ENCODE results near the gene CACNA2D2. TPM values are rescaled to one million over a fixed set of nuclear protein-coding genes. Genes with fewer than 3 reads are reported as not detected.

The CACNA2D2 gene
- total RNA-seq, 1 experiment from 2014 or later = 22.0 TPM

DNA sequence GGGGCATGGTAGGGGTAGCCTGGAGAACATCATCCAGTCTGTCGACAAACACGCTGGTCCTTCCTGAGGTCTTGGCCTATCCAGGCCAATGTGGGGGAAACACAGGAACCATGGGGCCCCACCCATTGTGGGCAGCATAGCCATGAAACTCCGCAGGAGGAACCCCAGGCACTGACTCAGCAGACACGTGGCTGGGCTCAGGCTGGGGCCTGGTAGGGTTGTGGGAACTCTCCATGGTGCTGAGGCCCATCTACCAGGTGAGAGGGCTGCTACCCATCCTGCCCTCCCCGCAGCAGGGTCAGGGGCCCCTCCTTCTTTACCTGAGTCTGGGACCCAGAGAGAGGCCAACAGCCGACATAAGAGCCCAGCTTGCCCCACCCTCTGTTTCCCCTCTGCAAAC, 22.6 kb upstream of the CACNA2D2 start (continued):
- peak; percentile 94 for TF ChIP-seq JUN (CRISPR knock-in tag; IDR thresholded peaks at IDR 0.05)
- TF ChIP-seq, protein P1, sequence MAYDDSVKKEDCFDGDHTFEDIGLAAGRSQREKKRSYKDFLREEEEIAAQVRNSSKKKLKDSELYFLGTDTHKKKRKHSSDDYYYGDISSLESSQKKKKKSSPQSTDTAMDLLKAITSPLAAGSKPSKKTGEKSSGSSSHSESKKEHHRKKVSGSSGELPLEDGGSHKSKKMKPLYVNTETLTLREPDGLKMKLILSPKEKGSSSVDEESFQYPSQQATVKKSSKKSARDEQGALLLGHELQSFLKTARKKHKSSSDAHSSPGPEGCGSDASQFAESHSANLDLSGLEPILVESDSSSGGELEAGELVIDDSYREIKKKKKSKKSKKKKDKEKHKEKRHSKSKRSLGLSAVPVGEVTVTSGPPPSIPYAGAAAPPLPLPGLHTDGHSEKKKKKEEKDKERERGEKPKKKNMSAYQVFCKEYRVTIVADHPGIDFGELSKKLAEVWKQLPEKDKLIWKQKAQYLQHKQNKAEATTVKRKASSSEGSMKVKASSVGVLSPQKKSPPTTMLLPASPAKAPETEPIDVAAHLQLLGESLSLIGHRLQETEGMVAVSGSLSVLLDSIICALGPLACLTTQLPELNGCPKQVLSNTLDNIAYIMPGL (CRISPR knock-in tag; IDR thresholded peaks at IDR 0.05) = no peak
- TF ChIP-seq, protein P2, sequence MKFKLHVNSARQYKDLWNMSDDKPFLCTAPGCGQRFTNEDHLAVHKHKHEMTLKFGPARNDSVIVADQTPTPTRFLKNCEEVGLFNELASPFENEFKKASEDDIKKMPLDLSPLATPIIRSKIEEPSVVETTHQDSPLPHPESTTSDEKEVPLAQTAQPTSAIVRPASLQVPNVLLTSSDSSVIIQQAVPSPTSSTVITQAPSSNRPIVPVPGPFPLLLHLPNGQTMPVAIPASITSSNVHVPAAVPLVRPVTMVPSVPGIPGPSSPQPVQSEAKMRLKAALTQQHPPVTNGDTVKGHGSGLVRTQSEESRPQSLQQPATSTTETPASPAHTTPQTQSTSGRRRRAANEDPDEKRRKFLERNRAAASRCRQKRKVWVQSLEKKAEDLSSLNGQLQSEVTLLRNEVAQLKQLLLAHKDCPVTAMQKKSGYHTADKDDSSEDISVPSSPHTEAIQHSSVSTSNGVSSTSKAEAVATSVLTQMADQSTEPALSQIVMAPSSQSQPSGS (CRISPR knock-in tag; IDR thresholded peaks at IDR 0.05; ENCODE audit: borderline replicate concordance, low read depth) = 0 out of 2 replicates have a peak, but pooled peaks have one; percentile 14
- TF ChIP-seq, protein P3, sequence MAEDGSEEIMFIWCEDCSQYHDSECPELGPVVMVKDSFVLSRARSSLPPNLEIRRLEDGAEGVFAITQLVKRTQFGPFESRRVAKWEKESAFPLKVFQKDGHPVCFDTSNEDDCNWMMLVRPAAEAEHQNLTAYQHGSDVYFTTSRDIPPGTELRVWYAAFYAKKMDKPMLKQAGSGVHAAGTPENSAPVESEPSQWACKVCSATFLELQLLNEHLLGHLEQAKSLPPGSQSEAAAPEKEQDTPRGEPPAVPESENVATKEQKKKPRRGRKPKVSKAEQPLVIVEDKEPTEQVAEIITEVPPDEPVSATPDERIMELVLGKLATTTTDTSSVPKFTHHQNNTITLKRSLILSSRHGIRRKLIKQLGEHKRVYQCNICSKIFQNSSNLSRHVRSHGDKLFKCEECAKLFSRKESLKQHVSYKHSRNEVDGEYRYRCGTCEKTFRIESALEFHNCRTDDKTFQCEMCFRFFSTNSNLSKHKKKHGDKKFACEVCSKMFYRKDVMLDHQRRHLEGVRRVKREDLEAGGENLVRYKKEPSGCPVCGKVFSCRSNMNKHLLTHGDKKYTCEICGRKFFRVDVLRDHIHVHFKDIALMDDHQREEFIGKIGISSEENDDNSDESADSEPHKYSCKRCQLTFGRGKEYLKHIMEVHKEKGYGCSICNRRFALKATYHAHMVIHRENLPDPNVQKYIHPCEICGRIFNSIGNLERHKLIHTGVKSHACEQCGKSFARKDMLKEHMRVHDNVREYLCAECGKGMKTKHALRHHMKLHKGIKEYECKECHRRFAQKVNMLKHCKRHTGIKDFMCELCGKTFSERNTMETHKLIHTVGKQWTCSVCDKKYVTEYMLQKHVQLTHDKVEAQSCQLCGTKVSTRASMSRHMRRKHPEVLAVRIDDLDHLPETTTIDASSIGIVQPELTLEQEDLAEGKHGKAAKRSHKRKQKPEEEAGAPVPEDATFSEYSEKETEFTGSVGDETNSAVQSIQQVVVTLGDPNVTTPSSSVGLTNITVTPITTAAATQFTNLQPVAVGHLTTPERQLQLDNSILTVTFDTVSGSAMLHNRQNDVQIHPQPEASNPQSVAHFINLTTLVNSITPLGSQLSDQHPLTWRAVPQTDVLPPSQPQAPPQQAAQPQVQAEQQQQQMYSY (CRISPR knock-in tag; IDR thresholded peaks at IDR 0.05) = no peak
- TF ChIP-seq ZBTB21 (CRISPR knock-in tag; IDR thresholded peaks at IDR 0.05; ENCODE audit: borderline replicate concordance) = 0 out of 2 replicates have a peak, but pooled peaks have one; percentile 74
- no peak for TF ChIP-seq GTF2I (CRISPR knock-in tag; conservative IDR thresholded peaks at IDR 0.05)
- TF ChIP-seq GABPB1 (CRISPR knock-in tag; IDR thresholded peaks at IDR 0.05) = no peak
- TF ChIP-seq, protein P4, sequence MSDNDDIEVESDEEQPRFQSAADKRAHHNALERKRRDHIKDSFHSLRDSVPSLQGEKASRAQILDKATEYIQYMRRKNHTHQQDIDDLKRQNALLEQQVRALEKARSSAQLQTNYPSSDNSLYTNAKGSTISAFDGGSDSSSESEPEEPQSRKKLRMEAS (CRISPR knock-in tag; IDR thresholded peaks at IDR 0.05) = peak; percentile 95
- no peak for TF ChIP-seq NR2C2 (CRISPR knock-in tag; IDR thresholded peaks at IDR 0.05)
- no peak for TF ChIP-seq CREB1 (CRISPR knock-in tag; IDR thresholded peaks at IDR 0.05)
- TF ChIP-seq MXD4 (CRISPR knock-in tag; IDR thresholded peaks at IDR 0.05; ENCODE audit: borderline replicate concordance) = no peak
- peak; percentile 50; the same call in 1 of the 2 replicates for TF ChIP-seq ZNF317 (CRISPR knock-in tag; IDR thresholded peaks at IDR 0.05; ENCODE audit: borderline replicate concordance, low read depth)
- TF ChIP-seq, protein P5, sequence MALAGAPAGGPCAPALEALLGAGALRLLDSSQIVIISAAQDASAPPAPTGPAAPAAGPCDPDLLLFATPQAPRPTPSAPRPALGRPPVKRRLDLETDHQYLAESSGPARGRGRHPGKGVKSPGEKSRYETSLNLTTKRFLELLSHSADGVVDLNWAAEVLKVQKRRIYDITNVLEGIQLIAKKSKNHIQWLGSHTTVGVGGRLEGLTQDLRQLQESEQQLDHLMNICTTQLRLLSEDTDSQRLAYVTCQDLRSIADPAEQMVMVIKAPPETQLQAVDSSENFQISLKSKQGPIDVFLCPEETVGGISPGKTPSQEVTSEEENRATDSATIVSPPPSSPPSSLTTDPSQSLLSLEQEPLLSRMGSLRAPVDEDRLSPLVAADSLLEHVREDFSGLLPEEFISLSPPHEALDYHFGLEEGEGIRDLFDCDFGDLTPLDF (CRISPR knock-in tag; IDR thresholded peaks at IDR 0.05) = 0 out of 2 replicates have a peak, but pooled peaks have one; percentile 45
- peak; percentile 89; the same call in 1 of the 2 replicates for TF ChIP-seq ESRRA (CRISPR knock-in tag; IDR thresholded peaks at IDR 0.05; ENCODE audit: borderline replicate concordance)
- no peak for TF ChIP-seq ZNF138 (CRISPR knock-in tag; conservative IDR thresholded peaks at IDR 0.05)
- peak; percentile 85; the same call in 1 of the 2 replicates for TF ChIP-seq FOXK1 (CRISPR knock-in tag; IDR thresholded peaks at IDR 0.05)
- TF ChIP-seq JAZF1 (CRISPR knock-in tag; IDR thresholded peaks at IDR 0.05) = no peak
- TF ChIP-seq, protein P6, sequence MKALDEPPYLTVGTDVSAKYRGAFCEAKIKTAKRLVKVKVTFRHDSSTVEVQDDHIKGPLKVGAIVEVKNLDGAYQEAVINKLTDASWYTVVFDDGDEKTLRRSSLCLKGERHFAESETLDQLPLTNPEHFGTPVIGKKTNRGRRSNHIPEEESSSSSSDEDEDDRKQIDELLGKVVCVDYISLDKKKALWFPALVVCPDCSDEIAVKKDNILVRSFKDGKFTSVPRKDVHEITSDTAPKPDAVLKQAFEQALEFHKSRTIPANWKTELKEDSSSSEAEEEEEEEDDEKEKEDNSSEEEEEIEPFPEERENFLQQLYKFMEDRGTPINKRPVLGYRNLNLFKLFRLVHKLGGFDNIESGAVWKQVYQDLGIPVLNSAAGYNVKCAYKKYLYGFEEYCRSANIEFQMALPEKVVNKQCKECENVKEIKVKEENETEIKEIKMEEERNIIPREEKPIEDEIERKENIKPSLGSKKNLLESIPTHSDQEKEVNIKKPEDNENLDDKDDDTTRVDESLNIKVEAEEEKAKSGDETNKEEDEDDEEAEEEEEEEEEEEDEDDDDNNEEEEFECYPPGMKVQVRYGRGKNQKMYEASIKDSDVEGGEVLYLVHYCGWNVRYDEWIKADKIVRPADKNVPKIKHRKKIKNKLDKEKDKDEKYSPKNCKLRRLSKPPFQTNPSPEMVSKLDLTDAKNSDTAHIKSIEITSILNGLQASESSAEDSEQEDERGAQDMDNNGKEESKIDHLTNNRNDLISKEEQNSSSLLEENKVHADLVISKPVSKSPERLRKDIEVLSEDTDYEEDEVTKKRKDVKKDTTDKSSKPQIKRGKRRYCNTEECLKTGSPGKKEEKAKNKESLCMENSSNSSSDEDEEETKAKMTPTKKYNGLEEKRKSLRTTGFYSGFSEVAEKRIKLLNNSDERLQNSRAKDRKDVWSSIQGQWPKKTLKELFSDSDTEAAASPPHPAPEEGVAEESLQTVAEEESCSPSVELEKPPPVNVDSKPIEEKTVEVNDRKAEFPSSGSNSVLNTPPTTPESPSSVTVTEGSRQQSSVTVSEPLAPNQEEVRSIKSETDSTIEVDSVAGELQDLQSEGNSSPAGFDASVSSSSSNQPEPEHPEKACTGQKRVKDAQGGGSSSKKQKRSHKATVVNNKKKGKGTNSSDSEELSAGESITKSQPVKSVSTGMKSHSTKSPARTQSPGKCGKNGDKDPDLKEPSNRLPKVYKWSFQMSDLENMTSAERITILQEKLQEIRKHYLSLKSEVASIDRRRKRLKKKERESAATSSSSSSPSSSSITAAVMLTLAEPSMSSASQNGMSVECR (CRISPR knock-in tag; IDR thresholded peaks at IDR 0.05; ENCODE audit: borderline replicate concordance) = peak; percentile 98
- no peak for TF ChIP-seq TCF7 (CRISPR knock-in tag; IDR thresholded peaks at IDR 0.05; ENCODE audit: low read depth)
- 0 out of 2 replicates have a peak, but pooled peaks have one; percentile 31 for TF ChIP-seq NFYB (CRISPR knock-in tag; conservative IDR thresholded peaks at IDR 0.05; ENCODE audit: low read depth)
- no peak for TF ChIP-seq ZNF121 (CRISPR knock-in tag; IDR thresholded peaks at IDR 0.05)
- TF ChIP-seq CREM (CRISPR knock-in tag; IDR thresholded peaks at IDR 0.05) = no peak; the same call in 1 of the 2 replicates
- TF ChIP-seq, protein P7, sequence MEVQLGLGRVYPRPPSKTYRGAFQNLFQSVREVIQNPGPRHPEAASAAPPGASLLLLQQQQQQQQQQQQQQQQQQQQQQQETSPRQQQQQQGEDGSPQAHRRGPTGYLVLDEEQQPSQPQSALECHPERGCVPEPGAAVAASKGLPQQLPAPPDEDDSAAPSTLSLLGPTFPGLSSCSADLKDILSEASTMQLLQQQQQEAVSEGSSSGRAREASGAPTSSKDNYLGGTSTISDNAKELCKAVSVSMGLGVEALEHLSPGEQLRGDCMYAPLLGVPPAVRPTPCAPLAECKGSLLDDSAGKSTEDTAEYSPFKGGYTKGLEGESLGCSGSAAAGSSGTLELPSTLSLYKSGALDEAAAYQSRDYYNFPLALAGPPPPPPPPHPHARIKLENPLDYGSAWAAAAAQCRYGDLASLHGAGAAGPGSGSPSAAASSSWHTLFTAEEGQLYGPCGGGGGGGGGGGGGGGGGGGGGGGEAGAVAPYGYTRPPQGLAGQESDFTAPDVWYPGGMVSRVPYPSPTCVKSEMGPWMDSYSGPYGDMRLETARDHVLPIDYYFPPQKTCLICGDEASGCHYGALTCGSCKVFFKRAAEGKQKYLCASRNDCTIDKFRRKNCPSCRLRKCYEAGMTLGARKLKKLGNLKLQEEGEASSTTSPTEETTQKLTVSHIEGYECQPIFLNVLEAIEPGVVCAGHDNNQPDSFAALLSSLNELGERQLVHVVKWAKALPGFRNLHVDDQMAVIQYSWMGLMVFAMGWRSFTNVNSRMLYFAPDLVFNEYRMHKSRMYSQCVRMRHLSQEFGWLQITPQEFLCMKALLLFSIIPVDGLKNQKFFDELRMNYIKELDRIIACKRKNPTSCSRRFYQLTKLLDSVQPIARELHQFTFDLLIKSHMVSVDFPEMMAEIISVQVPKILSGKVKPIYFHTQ (CRISPR knock-in tag; IDR thresholded peaks at IDR 0.05) = no peak
- peak; percentile 96 for TF ChIP-seq TEAD1 (CRISPR knock-in tag; IDR thresholded peaks at IDR 0.05)
